ENCODE data around the gene GJB3. TPM values are rescaled to one million over a fixed set of nuclear protein-coding genes. Genes with fewer than 3 reads are reported as not detected.
A peak's percentile ranks its signal among the peaks of the same experiment; 100 is the strongest.
"Not testable (repeated sequence)": the region's sequence is repeated elsewhere in the genome, so short reads cannot be mapped to it uniquely, and the experiment has no call there.

GJB3 gene
- total RNA-seq (2014; rRNA removed) (89.9 and 97.9 TPM in 2 replicates), Bru-seq, nascent RNA (percentile 89 among the genes with signal in this experiment), BruChase-seq, experiment 1, labeled RNA remaining after a 6-hour chase (percentile 96 among the genes with signal in this experiment), BruChase-seq, experiment 2, labeled RNA remaining after a 2-hour chase (percentile 88 among the genes with signal in this experiment)
- long read RNA-seq, transcript GJB3-202 (2 exons, 2,217 nt): major isoform, 31 of 77 reads
- long read RNA-seq, partial matches to known transcripts: 41 of 77 reads
- long read RNA-seq, other reads (novel, unspliced or antisense): 3 of 77 reads

DNA sequence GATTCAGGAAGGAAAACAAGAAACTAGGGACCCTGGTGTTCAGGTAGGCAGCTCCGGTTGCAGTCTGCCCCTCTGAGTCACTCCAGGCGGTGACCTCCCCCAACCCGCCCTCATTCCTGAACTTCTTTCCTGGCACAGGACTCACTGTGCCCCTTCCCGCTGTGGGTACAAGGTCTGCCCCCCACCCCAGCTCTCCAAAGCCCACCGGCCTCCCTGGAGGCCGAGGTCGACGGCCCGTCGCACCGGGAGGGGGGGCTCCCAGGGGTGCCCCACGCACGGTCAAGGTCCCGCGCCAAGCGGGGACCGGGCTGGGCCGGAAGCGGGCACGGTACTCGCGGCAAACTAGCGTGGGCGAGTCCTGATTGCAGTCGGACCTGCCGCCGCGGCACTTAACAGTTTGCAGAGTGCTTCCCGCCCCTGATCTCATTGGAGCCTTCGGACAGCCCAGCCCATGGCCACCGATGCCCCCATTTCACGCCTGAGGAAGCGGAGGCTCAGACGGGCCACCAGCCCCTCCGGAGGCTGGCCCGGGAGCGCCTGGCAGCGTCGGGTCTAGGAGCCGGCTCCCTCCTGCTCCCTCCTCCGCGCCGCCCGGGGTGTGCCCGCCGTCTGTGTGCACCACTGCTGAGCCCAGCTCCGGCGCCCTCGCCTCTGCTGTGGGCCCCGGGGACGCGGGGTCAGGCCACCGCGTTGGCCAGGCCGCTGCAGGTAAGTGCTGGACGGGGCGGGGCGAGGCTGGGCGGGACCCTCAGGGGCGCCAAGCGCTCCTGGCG is at the start of gene GJB3:
Gene GJB3 (plus strand): TSS at position 144 of the 773 bp plus-strand sequence. CDS start 3,549 bp downstream, outside the sequence.
- ATAC-seq (peak; percentile 31), DNase-seq (peak; percentile 73)
- H3K9me2 ChIP-seq (replicated peaks; ENCODE audit: low read length): no peaks in the 10 kb centered on the region
- peaks cover 24% of the 10 kb centered on the region for H3K36me3 ChIP-seq (ENCODE audit: low read depth, low read length)
- H3K9ac ChIP-seq (ENCODE audit: low read length): peak within 1 kb of the TSS; percentile 93
- ChIA-PET CTCF (interaction anchor here (1.0 to 1.1 kb wide), 2 partner anchors 18 to 39 kb away, joined by 3 to 4 read pairs; no protein-coding TSS in a partner anchor), POLR2A (ENCODE audit: unreplicated experiment) (interaction anchor here (0.6 to 1.0 kb wide), 3 partner anchors 19 to 1444 kb away, joined by 3 to 5 read pairs (median 3); no protein-coding TSS in a partner anchor)
- H3K79me2 ChIP-seq (ENCODE audit: low read length): peaks cover 59% of the 10 kb centered on the region
- no peaks in the 10 kb centered on the region for H3F3A ChIP-seq (ENCODE audit: low read length, unreplicated experiment)
- intact Hi-C loops (cut with micrococcal nuclease): no loop called here
- peak within 1 kb of the TSS; percentile 98 for H3K4me2 ChIP-seq (ENCODE audit: low read length)
- no peaks in the 10 kb centered on the region for H3K9me3 ChIP-seq (ENCODE audit: low read length)
- H3K27ac ChIP-seq (ENCODE audit: low read length): peak within 1 kb of the TSS; percentile 94
- TF ChIP-seq, protein P1, sequence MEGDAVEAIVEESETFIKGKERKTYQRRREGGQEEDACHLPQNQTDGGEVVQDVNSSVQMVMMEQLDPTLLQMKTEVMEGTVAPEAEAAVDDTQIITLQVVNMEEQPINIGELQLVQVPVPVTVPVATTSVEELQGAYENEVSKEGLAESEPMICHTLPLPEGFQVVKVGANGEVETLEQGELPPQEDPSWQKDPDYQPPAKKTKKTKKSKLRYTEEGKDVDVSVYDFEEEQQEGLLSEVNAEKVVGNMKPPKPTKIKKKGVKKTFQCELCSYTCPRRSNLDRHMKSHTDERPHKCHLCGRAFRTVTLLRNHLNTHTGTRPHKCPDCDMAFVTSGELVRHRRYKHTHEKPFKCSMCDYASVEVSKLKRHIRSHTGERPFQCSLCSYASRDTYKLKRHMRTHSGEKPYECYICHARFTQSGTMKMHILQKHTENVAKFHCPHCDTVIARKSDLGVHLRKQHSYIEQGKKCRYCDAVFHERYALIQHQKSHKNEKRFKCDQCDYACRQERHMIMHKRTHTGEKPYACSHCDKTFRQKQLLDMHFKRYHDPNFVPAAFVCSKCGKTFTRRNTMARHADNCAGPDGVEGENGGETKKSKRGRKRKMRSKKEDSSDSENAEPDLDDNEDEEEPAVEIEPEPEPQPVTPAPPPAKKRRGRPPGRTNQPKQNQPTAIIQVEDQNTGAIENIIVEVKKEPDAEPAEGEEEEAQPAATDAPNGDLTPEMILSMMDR (conservative IDR thresholded peaks at IDR 0.05; ENCODE audit: low read depth, low read length): no peak
- TF ChIP-seq EZH2phosphoT487 (IDR thresholded peaks at IDR 0.05; ENCODE audit: borderline replicate concordance, low read length) (no peak), EZH2 (IDR thresholded peaks at IDR 0.05; ENCODE audit: low read length, unreplicated experiment) (no peak)
- 0 out of 2 replicates have a peak, but pooled peaks cover 4% of the 10 kb centered on the region for H4K20me1 ChIP-seq (ENCODE audit: low read length)
- no peaks in the 10 kb centered on the region for H3K27me3 ChIP-seq (ENCODE audit: low read length)
- H3K4me3 ChIP-seq (ENCODE audit: low read length): peak within 1 kb of the TSS; percentile 96
- H3K4me1 ChIP-seq (ENCODE audit: insufficient read depth, low read length): peaks cover 72% of the 10 kb centered on the region
- BruUV-seq (replicated peaks): no TSS peak
- peak within 1 kb of the TSS; percentile 74 for H2AFZ ChIP-seq (ENCODE audit: low read length)

DNA sequence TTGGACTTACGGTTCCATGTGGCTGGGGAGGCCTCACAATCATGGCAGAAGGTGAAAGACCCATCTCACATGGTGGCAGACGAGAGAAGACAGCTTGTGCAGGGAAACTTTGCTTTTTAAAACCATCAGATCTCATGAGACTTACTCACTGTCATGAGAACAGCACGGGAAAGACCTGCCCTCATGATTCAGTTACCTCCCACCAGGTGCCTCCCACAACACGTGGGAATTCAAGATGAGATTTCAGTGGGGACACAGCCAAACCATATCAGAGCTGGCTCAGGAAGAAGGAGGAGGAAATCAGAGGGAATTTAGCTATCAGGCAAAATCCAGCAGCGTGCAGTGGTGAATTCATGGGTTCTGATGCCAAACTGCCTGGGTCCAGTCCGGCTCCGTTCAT is 48.2 kb upstream of the GJB3 start:
- BruUV-seq (replicated peaks); H2AFZ ChIP-seq (ENCODE audit: low read length); CTCF ChIA-PET; DNase-seq; H3K9me2 ChIP-seq (replicated peaks; ENCODE audit: low read length); POLR2A ChIA-PET (ENCODE audit: unreplicated experiment); H3F3A ChIP-seq (ENCODE audit: low read length, unreplicated experiment); H3K27ac ChIP-seq (ENCODE audit: low read length); H3K4me3 ChIP-seq (ENCODE audit: low read length); intact Hi-C loops (cut with micrococcal nuclease); H3K9ac ChIP-seq (ENCODE audit: low read length); H3K79me2 ChIP-seq (ENCODE audit: low read length); H3K36me3 ChIP-seq (ENCODE audit: low read depth, low read length); H3K4me1 ChIP-seq (ENCODE audit: insufficient read depth, low read length); H4K20me1 ChIP-seq (ENCODE audit: low read length); H3K4me2 ChIP-seq (ENCODE audit: low read length); ATAC-seq; H3K9me3 ChIP-seq (ENCODE audit: low read length): not testable (repeated sequence)
- H3K27me3 ChIP-seq (ENCODE audit: low read length): peaks cover 63% of the 10 kb centered on the region

DNA sequence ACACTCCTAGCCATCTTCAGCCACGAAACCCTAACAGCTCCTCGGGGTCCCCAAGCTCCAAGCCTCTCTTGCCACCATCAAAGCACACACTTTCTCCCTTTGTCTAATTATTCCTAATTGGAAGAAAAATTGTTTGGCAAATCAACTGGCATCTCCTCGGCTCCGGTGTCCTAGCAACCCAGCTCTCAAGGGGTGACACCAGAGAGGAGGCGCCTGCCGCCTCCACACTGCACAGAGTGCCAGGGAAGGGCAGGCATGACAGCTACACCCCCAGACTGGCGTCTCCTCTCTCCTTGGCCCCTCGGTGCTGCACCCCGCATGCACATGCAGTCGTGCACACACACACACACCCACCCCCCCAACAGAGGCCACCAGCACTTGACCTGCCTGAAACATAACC is 44.3 kb upstream of the GJB3 start:
- Histone ChIP-seq H3K4me1 (ENCODE audit: insufficient read depth, low read length) (no peaks in the 10 kb centered on the region), H2AFZ (ENCODE audit: low read length) (no peak overlapping the region), H3K79me2 (ENCODE audit: low read length) (no peaks in the 10 kb centered on the region), H3K4me3 (ENCODE audit: low read length) (no peak overlapping the region), H4K20me1 (ENCODE audit: low read length) (no peaks in the 10 kb centered on the region), H3K9me3 (ENCODE audit: low read length) (no peaks in the 10 kb centered on the region), H3K9me2 (replicated peaks; ENCODE audit: low read length) (no peaks in the 10 kb centered on the region), H3K27ac (ENCODE audit: low read length) (no peak overlapping the region), H3F3A (ENCODE audit: low read length, unreplicated experiment) (no peaks in the 10 kb centered on the region), H3K36me3 (ENCODE audit: low read depth, low read length) (no peaks in the 10 kb centered on the region), H3K9ac (ENCODE audit: low read length) (no peak overlapping the region), H3K4me2 (ENCODE audit: low read length) (no peak overlapping the region), H3K27me3 (ENCODE audit: low read length) (peaks cover 35% of the 10 kb centered on the region)
- ATAC-seq (no peak), DNase-seq (no peak)
- no TSS peak for BruUV-seq (replicated peaks)
- ChIA-PET POLR2A (ENCODE audit: unreplicated experiment) (interaction anchor here (0.6 kb wide), 1 partner anchor 1001 kb away, joined by 3 read pairs; no protein-coding TSS in a partner anchor), CTCF (no interaction called here)
- intact Hi-C loops (cut with micrococcal nuclease): no loop called here
- no peak for TF ChIP-seq EZH2phosphoT487 (IDR thresholded peaks at IDR 0.05; ENCODE audit: borderline replicate concordance, low read length)
- TF ChIP-seq, protein P1 (conservative IDR thresholded peaks at IDR 0.05; ENCODE audit: low read depth, low read length): no peak
- no peak for TF ChIP-seq EZH2 (IDR thresholded peaks at IDR 0.05; ENCODE audit: low read length, unreplicated experiment)

GRCh38 chr1:34737236-34737635 is 43.8 kb upstream of the GJB3 start:
- H3K4me1 ChIP-seq (ENCODE audit: insufficient read depth, low read length); H3K79me2 ChIP-seq (ENCODE audit: low read length); H3K27ac ChIP-seq (ENCODE audit: low read length); H3K4me2 ChIP-seq (ENCODE audit: low read length); H3K4me3 ChIP-seq (ENCODE audit: low read length); H3F3A ChIP-seq (ENCODE audit: low read length, unreplicated experiment); H3K9me3 ChIP-seq (ENCODE audit: low read length); POLR2A ChIA-PET (ENCODE audit: unreplicated experiment); H2AFZ ChIP-seq (ENCODE audit: low read length); CTCF ChIA-PET; H3K36me3 ChIP-seq (ENCODE audit: low read depth, low read length); H4K20me1 ChIP-seq (ENCODE audit: low read length); H3K9ac ChIP-seq (ENCODE audit: low read length); H3K9me2 ChIP-seq (replicated peaks; ENCODE audit: low read length); BruUV-seq (replicated peaks); intact Hi-C loops (cut with micrococcal nuclease); ATAC-seq: not testable (repeated sequence)
- H3K27me3 ChIP-seq (ENCODE audit: low read length): peaks cover 35% of the 10 kb centered on the region
- peak; percentile 14 for DNase-seq

Data from PC-3 (cell line).